ENCODE data around the gene ASCC1. TPM values are rescaled to one million over a fixed set of nuclear protein-coding genes. Genes with fewer than 3 reads are reported as not detected.
"Not testable (repeated sequence)": the region's sequence is repeated elsewhere in the genome, so short reads cannot be mapped to it uniquely, and the experiment has no call there.

Gene ASCC1
- polyA plus RNA-seq, 1 donor (not counting 4 experiments of a cell fraction or from before 2014, with no cell fraction given) = 32.9 TPM

- peaks cover 14% of the 10 kb centered on the region for H3K79me2 ChIP-seq (ENCODE audit: control insufficient read depth, insufficient read depth, low read length)
- H3K9ac ChIP-seq (ENCODE audit: control insufficient read depth, extremely low read depth, insufficient read depth, low read length) = no peak overlapping the region
- H3K9me1 ChIP-seq (ENCODE audit: control insufficient read depth, extremely low read depth, insufficient read depth, low read length) = no peaks in the 10 kb centered on the region
- peaks cover 7 to 11% of the 10 kb centered on the region in 2 experiments for H3K36me3 ChIP-seq (ENCODE audit: control insufficient read depth in 2 of 2, extremely low read depth in 1 of 2, insufficient read depth in 2 of 2, low read length in 2 of 2)
- no peaks in the 10 kb centered on the region for H3K9me3 ChIP-seq (ENCODE audit: control insufficient read depth, low read depth, low read length)
- dilution Hi-C loops (cut with MboI; ENCODE audit: extremely low pct_ligation_motif_present, low sequenced_read_pairs) = no loop called here
- TF ChIP-seq CTCF (optimal IDR thresholded peaks at IDR 0.05 in 1 of 3, IDR thresholded peaks at IDR 0.05 in 1 of 3, conservative IDR thresholded peaks at IDR 0.05 in 1 of 3; ENCODE audit: extremely low read depth in 1 of 3, insufficient read depth in 2 of 3, low read length in 3 of 3) (no peak), EZH2 (IDR thresholded peaks at IDR 0.05; ENCODE audit: low read length) (no peak)
- no peak overlapping the region for H3K27ac ChIP-seq (ENCODE audit: control insufficient read depth, insufficient read depth, low read length)
- H3K27me3 ChIP-seq (ENCODE audit: control insufficient read depth, extremely low read depth, insufficient read depth, low read length) = no peaks in the 10 kb centered on the region
- peaks cover 6% of the 10 kb centered on the region for H3K4me1 ChIP-seq (ENCODE audit: control insufficient read depth, extremely low read depth, insufficient read depth, low read length)
- FAIRE-seq = no peak
- H2AFZ ChIP-seq (ENCODE audit: control insufficient read depth, low read length) = no peak overlapping the region
- H4K20me1 ChIP-seq (ENCODE audit: control insufficient read depth, extremely low read depth, insufficient read depth, low read length) = no peaks in the 10 kb centered on the region
- no peak for DNase-seq (ENCODE audit: low read depth, low spot score)
- H3K4me2 ChIP-seq (ENCODE audit: control insufficient read depth, extremely low read depth, insufficient read depth, low read depth, low read length) = no peak overlapping the region
- no peak overlapping the region for H3K4me3 ChIP-seq (ENCODE audit: control insufficient read depth in 2 of 3, extremely low read depth in 1 of 3, insufficient read depth in 2 of 3, low read depth in 1 of 3, low read length in 3 of 3)
Observed at GRCh38 chr10:72227826-72228225, 11.8 kb upstream of the ASCC1 start.

GRCh38 chr10:72226418-72227027 is 10.4 kb upstream of the ASCC1 start:
- DNase-seq (ENCODE audit: low read depth, low spot score) (no peak), FAIRE-seq (no peak)
- H3K4me3 ChIP-seq (ENCODE audit: control insufficient read depth in 2 of 3, extremely low read depth in 1 of 3, insufficient read depth in 2 of 3, low read depth in 1 of 3, low read length in 3 of 3) = no peak overlapping the region
- H3K9ac ChIP-seq (ENCODE audit: control insufficient read depth, extremely low read depth, insufficient read depth, low read length) = no peak overlapping the region
- H3K9me1 ChIP-seq (ENCODE audit: control insufficient read depth, extremely low read depth, insufficient read depth, low read length) = no peaks in the 10 kb centered on the region
- no peaks in the 10 kb centered on the region for H3K27me3 ChIP-seq (ENCODE audit: control insufficient read depth, extremely low read depth, insufficient read depth, low read length)
- peaks cover 6% of the 10 kb centered on the region for H3K4me1 ChIP-seq (ENCODE audit: control insufficient read depth, extremely low read depth, insufficient read depth, low read length)
- H3K36me3 ChIP-seq (ENCODE audit: control insufficient read depth in 2 of 2, extremely low read depth in 1 of 2, insufficient read depth in 2 of 2, low read length in 2 of 2) = peaks cover 6 to 10% of the 10 kb centered on the region in 2 experiments
- H2AFZ ChIP-seq (ENCODE audit: control insufficient read depth, low read length) = no peak overlapping the region
- TF ChIP-seq EZH2 (IDR thresholded peaks at IDR 0.05; ENCODE audit: low read length) (no peak), CTCF (optimal IDR thresholded peaks at IDR 0.05 in 1 of 3, IDR thresholded peaks at IDR 0.05 in 1 of 3, conservative IDR thresholded peaks at IDR 0.05 in 1 of 3; ENCODE audit: extremely low read depth in 1 of 3, insufficient read depth in 2 of 3, low read length in 3 of 3) (no peak)
- H3K9me3 ChIP-seq (ENCODE audit: control insufficient read depth, low read depth, low read length) = no peaks in the 10 kb centered on the region
- H3K79me2 ChIP-seq (ENCODE audit: control insufficient read depth, insufficient read depth, low read length) = peaks cover 14% of the 10 kb centered on the region
- no peak overlapping the region for H3K27ac ChIP-seq (ENCODE audit: control insufficient read depth, insufficient read depth, low read length)
- H4K20me1 ChIP-seq (ENCODE audit: control insufficient read depth, extremely low read depth, insufficient read depth, low read length) = no peaks in the 10 kb centered on the region
- H3K4me2 ChIP-seq (ENCODE audit: control insufficient read depth, extremely low read depth, insufficient read depth, low read depth, low read length) = no peak overlapping the region
- dilution Hi-C loops (cut with MboI; ENCODE audit: extremely low pct_ligation_motif_present, low sequenced_read_pairs) = no loop called here

GRCh38 chr10:72224191-72224590 is 8.1 kb upstream of the ASCC1 start:
- H3K27me3 ChIP-seq (ENCODE audit: control insufficient read depth, extremely low read depth, insufficient read depth, low read length); H3K9me3 ChIP-seq (ENCODE audit: control insufficient read depth, low read depth, low read length); H3K4me2 ChIP-seq (ENCODE audit: control insufficient read depth, extremely low read depth, insufficient read depth, low read depth, low read length); H2AFZ ChIP-seq (ENCODE audit: control insufficient read depth, low read length); H3K27ac ChIP-seq (ENCODE audit: control insufficient read depth, insufficient read depth, low read length); DNase-seq (ENCODE audit: low read depth, low spot score); H3K4me3 ChIP-seq (ENCODE audit: control insufficient read depth in 2 of 3, extremely low read depth in 1 of 3, insufficient read depth in 2 of 3, low read depth in 1 of 3, low read length in 3 of 3); dilution Hi-C loops (cut with MboI; ENCODE audit: extremely low pct_ligation_motif_present, low sequenced_read_pairs); FAIRE-seq; H3K36me3 ChIP-seq (ENCODE audit: control insufficient read depth in 2 of 2, extremely low read depth in 1 of 2, insufficient read depth in 2 of 2, low read length in 2 of 2); H3K4me1 ChIP-seq (ENCODE audit: control insufficient read depth, extremely low read depth, insufficient read depth, low read length); H4K20me1 ChIP-seq (ENCODE audit: control insufficient read depth, extremely low read depth, insufficient read depth, low read length); H3K9me1 ChIP-seq (ENCODE audit: control insufficient read depth, extremely low read depth, insufficient read depth, low read length); H3K9ac ChIP-seq (ENCODE audit: control insufficient read depth, extremely low read depth, insufficient read depth, low read length): not testable (repeated sequence)
- peaks cover 14% of the 10 kb centered on the region for H3K79me2 ChIP-seq (ENCODE audit: control insufficient read depth, insufficient read depth, low read length)

All from keratinocyte (primary cell).